HG03378 (cell line): ENCODE measurements around the gene C1QTNF1.

Experiments
- ATAC-seq: cut with Tn5 transposase; IDR thresholded peaks from one replicate; pipeline ENCODE4 v1.9.1; 2021; ENCODE audit warnings: mild to moderate bottlenecking, moderate library complexity; ENCODE audit not compliant: unreplicated experiment

Gene C1QTNF1, protein sequence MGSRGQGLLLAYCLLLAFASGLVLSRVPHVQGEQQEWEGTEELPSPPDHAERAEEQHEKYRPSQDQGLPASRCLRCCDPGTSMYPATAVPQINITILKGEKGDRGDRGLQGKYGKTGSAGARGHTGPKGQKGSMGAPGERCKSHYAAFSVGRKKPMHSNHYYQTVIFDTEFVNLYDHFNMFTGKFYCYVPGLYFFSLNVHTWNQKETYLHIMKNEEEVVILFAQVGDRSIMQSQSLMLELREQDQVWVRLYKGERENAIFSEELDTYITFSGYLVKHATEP

DNA sequence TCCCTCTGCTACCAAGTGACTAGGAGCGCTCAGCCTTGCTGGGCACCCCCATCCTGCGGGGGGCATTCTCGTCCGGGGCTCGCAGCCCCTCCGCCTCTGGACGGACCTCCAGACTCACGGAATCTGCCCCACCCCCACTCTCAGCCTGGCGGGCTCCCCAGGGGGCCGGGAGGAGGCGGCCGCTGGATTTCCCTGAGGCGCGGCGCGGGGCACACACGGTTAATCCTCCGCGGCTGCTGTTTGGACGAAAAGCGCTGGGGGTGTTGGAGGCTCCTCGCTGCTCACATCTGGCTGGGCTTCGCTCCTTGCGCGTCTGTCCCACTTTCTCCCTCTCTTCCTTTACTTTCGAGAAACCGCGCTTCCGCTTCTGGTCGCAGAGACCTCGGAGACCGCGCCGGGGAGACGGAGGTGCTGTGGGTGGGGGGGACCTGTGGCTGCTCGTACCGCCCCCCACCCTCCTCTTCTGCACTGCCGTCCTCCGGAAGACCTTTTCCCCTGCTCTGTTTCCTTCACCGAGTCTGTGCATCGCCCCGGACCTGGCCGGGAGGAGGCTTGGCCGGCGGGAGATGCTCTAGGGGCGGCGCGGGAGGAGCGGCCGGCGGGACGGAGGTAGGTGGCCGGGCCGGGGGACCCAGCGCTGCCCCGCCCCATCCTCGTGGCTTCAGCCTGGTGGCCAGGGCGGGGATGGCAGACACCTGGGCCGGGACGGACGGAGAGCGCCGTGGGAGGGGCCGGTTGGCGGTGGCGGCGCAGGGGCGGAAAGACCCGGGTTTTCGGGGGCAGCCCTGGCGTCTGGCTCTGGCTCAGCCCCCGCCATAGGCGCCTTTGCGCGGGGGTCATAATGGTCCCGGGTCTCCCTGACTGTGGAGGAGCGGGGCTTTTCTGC is at the start of gene C1QTNF1:
C1QTNF1 (plus strand) TSS at position 284 of the 886 bp plus-strand sequence. CDS start 19,800 bp downstream, outside the sequence.
- ATAC-seq = no peak

GRCh38 chr17:78974635-78975591 is 49.1 kb upstream of the C1QTNF1 start:
- ATAC-seq = no peak

DNA sequence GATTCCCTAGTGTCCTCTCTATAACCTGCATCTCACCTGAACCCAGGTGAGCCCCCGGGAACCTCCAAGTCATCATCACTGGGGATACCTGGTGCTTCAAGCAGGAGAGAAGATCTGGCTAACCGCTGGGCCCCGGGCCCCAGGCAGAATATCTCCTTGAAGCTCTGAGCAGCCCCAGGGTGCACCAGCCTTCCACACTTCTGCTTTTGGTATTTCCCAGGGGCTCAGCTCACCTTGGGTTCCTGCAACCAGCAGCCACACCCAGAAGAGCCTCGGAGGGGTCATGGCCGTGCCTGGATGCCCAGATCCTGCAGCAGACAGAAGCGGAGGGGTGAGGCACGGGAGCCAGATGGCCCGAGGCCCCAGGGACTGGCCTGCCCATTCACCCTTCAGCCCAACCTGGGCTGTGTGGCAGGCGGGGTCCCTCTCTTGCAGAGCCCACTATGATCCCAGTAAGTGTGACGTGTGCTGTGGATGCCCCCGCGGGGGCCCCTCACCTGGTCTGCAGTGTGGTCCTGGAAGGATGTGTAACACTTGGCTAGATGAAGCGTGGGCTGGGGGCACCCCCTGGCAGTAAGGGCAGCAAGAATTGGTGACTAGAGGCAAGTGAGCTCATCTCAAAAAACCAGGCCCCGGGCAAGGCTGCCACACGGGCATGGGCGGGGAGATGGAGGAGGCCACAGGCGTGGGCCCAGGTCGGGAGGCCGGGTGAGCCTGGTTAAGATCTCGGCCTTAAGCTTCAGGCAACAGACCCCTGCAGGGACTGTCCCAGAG is 46.9 kb upstream of the C1QTNF1 start:
- no peak for ATAC-seq

DNA sequence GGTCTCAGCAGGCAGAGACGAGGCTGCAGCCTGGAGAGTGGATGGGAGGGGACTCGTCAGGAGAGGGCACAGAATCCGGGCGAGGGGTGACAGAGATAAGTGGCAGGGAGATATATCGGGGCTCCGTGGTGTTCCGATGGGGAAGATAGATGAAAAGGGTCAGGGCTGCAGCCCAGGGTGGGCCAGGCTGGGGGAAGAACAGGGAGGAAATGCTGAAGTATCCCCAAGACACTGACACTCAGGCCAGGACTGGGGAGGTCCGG is 46.4 kb upstream of the C1QTNF1 start:
- no peak for ATAC-seq

GRCh38 chr17:78977997-78978973 is 45.7 kb upstream of the C1QTNF1 start:
- no peak for ATAC-seq

GRCh38 chr17:78979780-78980623 is 44.0 kb upstream of the C1QTNF1 start, which contains the start of gene LGALS3BP:
LGALS3BP (minus strand) TSS chr17:78979923; CDS start chr17:78977191, 2,732 bp downstream.
- ATAC-seq = no peak

DNA sequence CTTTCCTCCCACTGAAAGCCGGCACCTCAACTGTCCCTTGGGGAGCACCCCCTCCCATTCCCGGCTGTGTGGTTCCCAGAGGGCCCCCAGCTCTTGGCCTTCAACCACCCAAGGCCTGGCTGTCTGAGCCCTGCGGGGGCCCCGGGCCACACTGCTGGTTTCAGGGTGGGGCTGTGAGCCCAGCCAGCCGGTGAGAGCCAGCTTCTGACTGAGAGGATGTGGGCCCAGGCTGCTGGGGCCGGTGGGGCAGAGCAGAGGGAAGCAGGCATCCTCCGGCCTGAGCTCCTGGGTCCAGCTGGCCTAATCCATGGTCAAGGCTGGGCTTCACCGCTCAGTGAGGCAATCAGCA is 43.4 kb upstream of the C1QTNF1 start:
- ATAC-seq = no peak

- ATAC-seq = no peak
These were observed 42.7 kb upstream of the C1QTNF1 start for GRCh38 chr17:78981010-78981888.

DNA sequence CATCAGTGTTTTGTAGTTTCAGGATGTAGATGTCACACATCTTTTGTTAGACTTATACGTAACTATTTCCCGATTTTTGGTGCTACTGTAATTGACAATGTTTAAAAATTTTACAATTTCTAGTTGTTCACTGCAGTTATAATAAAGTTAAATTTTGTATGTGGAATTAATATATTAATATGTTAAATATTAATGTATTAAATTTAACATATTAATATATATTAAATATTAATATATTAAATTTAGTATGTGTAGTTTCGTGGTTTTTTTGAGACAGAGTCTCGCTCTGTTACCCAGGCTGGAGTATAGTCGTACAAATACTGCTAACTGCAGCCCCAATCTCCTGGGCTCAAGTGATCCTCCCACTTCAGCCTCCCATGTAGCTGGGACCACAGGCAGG is 38.6 kb upstream of the C1QTNF1 start:
- no peak for ATAC-seq

DNA sequence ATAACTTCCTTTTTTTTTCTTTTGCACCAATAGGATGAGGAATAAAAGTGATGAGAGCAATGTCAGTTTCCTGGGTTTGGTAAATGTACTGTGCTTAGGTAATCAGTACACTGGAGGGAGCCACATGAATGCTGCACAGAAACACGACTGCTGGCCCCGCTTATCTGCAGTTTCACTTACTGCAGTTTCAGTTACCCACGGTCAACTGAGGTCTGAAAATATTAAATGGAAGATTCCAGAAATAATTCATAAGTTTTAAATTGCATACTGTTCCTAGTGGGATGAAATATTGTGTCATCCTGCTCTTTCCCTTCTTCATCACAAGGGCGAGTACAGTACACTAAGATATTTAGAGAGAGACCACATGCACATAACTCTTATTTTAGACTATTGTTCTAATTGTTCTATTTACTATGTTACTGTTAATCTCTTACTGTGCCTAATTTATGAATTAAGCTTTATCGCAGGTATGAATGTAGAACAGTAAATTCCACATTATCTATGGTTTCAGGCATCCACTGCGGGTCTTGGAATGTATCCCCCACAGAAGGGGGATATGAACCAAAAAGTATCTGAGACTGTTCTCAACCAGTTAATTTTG is 37.8 kb upstream of the C1QTNF1 start:
- ATAC-seq = no peak

- no peak for ATAC-seq
These were observed 37.2 kb upstream of the C1QTNF1 start for GRCh38 chr17:78986649-78987328.

- ATAC-seq = no peak
These were observed 35.8 kb upstream of the C1QTNF1 start for GRCh38 chr17:78988152-78988551.

- ATAC-seq = no peak
These were observed 33.5 kb upstream of the C1QTNF1 start for GRCh38 chr17:78990349-78991016.

DNA sequence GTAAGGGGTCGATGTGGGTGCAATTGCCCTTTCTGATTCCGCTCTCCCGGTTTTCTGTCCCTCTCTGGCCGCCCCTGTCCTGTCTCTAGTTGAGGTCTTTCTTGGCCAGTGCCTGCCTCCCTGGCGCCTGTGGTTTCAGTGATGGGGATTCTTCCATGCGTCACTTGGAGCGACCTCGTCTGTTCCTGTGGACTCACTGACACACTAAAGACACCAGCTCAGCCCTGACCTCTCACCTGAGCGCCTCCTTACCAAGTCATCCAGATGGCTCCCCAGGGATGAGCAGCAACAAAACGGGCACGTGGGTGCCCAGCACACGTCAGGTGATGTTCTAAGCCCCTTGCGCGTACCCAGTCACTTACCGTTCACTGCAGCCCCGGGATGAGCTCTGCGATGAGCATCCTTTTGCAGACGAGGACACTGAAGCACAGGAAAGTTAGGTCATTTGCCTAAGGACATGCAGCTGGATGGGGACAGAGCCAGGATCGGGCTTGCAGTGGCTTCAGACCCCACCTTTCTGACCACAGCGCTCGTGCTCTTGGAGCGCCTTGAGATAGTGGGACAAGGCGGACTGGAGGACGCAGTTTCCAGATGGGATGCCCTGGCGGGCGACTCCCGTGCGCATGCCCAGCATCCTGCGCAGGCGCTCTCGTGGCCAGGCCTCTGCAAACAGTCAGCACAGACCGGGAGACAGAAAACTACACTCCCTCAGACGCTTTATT is 32.8 kb upstream of the C1QTNF1 start:
- no peak for ATAC-seq

GRCh38 chr17:78991906-78992532 is 31.9 kb upstream of the C1QTNF1 start:
- ATAC-seq = no peak
